Inferior parietal cortex (tissue), 1 donor: ENCODE data around the gene SAMD7.
A peak's percentile ranks its signal among the peaks of the same experiment; 100 is the strongest.

Experiments
- DNase-seq: peaks from one replicate; pipeline ENCODE4 v3.0.0-alpha.2; 2016; ENCODE audit errors: extremely low spot score

The SAMD7 gene, protein sequence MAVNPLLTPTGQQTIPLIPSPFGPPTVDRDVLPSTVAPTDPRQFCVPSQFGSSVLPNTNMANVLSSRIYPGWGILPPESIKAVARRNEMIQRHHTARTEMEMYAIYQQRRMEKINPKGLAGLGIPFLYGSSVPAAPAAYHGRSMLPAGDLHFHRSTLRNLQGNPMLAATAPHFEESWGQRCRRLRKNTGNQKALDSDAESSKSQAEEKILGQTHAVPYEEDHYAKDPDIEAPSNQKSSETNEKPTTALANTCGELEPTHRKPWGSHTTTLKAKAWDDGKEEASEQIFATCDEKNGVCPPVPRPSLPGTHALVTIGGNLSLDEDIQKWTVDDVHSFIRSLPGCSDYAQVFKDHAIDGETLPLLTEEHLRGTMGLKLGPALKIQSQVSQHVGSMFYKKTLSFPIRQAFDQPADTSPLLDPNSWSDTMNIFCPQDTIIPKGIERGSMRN

GRCh38 chr3:169911272-169911671, at the start of gene SAMD7:
TSS of gene SAMD7 (plus strand) at chr3:169911572. CDS start at chr3:169919499, 7,927 bp downstream.
- no peak for DNase-seq

DNA sequence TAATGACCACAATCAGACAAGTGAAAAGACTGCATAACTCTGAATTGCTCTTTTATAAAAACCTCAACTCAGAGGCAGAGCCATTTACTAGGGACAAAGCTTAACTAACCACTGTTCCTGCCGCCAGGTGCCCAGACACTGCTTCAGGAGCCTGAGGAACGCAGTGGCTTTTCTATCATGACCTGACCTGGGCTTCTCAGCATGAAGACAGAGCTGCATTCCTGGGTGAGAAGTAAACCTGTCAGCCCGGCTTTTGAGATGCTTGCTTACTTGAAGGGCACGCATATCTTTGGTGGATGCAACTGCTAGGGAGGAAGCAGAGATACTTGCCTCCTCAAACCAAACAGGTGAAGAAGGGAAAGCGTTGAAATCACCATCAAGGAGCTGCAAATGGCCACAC, 49.5 kb upstream of the SAMD7 start:
- no peak for DNase-seq

- DNase-seq = peak; percentile 91
These were observed 47.9 kb upstream of the SAMD7 start for GRCh38 chr3:169863458-169863899.

DNA sequence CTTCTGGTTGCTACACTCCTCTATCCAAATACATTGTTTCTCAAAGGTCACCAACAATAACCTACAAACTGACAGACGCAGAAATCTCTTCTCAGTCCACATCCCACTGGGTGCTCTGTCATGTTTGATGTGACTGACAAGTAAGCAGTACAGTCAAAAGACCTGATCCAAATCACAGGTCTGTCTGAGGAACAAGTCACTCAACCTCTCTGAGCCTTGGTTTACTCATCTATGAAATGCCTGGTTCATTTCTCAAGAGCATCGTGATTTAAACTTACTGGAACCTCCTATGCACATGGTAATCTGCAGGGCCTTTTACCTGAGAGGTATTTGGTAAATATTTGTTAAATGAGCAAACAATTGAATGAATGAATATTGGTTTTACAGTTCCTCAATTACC, 47.1 kb upstream of the SAMD7 start:
- DNase-seq = no peak

- DNase-seq = no peak
These were observed 46.1 kb upstream of the SAMD7 start for GRCh38 chr3:169865176-169865767.

- DNase-seq = no peak
These were observed 43.7 kb upstream of the SAMD7 start for GRCh38 chr3:169867584-169868210.

DNA sequence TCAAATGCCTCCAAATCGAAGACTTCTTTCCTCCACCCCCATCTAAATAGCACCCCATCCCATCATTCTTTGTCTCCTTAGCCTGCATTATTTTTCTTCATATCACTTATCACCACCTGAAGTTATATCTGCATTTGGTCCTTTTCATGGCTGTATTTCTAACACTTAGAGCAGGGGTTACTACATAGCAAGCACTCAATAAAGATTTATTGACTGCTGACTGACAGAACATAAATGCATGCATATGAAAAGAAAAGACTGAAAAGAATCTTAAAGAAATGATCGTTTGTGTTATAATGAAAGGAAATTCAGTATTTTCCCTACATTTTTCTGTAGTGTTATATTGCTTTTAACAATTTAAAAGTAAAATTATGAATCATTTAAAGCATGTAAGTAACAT, 43.0 kb upstream of the SAMD7 start:
- DNase-seq = no peak

GRCh38 chr3:169869484-169870220, 41.7 kb upstream of the SAMD7 start, which contains the start of gene LRRC31:
TSS of gene LRRC31 (minus strand) at chr3:169869935. CDS start at chr3:169869807, 128 bp downstream.
- no peak for DNase-seq

DNA sequence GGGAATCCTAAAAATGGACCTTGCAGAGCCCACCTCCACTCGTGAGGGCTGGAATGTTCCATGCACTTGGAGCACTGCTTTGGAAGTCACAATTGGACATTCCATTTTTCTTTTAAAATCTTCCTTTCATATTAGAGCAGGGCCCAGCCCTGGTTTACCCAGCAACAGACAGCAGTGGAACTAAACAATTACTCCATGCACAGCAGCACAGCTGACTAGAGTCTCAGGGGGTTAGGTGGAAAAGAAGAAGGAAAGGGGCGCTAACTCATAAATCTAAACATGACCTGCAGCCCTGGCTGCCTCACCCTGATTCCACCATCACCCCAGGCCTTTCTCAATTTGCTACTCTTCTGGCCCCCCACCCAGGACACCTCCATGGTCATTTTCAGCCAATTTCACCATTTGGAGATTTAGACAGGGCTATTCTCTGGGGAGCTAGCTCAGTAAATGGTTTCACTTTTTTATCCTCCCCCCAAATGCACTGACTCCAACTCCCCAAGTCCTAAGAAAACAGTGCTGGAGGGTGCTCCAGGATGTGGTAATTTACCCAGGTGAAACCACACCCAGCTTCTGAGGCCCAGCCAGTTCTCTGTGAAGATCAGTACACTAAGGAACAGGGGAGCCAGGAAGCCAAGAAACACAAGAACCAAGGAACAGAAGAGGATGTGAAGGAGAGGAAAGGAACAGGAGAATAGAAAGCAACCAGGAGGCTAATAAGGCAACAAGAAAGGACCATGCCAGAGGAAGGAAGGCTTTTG, 40.1 kb upstream of the SAMD7 start:
- DNase-seq = no peak

DNA sequence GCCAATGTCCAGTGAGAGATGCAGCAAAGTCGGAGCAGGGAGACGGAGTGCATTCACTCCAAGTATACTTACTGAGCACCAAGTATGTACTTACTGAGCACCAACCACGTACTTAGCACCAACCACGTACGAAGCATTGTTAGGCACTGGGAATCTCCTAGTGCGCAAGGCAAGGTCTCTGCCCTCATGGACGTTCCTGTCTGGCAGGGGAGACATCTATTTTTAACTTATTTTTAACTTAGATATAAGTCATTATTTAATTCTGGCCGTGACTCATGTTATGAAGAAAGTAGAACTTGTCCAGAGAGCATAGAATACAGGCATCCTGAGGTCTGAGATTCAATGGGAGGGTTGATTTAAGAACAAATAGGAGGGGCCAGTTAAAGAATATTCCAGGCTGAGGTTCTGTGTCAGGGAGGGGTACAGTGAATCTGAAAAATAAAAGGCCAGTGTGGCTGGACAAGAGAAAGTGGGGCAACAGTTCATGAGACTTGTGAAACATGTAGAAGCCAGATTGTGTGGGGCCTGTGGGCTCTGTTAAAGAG, 32.3 kb upstream of the SAMD7 start:
- DNase-seq = no peak

GRCh38 chr3:169879845-169880575, 31.4 kb upstream of the SAMD7 start:
- DNase-seq = no peak

GRCh38 chr3:169880576-169881250, 30.7 kb upstream of the SAMD7 start:
- DNase-seq = no peak

DNA sequence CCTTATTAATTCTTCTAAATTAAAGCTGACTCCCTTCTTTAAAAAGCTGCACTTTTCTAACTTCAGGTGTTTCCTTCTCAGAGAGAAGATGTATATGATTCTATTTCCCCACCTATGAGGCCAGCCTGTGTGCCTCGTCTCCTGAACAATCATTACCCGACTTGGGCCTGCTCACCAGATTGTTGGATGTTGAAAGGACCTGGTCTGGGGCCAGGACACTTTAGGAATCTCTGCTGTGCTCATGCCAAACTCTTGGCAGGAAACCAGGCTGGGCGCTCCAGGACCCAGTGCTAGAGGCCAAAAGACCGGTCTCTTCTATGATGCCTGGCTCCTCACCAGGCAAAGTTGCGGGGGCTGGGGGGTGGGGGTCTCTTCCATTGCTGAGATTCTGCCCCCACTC, 24.7 kb upstream of the SAMD7 start:
- peak; percentile 32 for DNase-seq

- DNase-seq = no peak
These were observed 19.5 kb upstream of the SAMD7 start for GRCh38 chr3:169891886-169892285.

DNA sequence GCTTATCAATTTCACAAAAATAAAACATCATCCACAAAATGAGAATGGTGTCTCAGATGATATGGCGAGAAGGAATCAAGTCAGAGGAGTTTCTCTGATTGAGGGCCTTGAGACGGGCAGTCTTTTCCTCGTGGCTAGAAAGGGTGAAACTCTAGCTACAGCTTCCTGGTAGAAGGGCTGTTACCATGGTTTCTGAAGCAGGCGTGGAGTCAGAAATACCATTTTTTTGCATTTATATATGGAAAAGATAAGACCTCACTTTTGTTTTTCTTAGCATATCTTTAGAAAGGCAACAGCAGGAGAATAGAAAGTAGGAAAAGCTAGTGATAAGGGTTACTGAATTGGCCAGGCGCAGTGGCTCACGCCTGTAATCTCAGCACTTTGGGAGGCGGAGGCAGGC, 17.3 kb upstream of the SAMD7 start:
- DNase-seq = no peak

DNA sequence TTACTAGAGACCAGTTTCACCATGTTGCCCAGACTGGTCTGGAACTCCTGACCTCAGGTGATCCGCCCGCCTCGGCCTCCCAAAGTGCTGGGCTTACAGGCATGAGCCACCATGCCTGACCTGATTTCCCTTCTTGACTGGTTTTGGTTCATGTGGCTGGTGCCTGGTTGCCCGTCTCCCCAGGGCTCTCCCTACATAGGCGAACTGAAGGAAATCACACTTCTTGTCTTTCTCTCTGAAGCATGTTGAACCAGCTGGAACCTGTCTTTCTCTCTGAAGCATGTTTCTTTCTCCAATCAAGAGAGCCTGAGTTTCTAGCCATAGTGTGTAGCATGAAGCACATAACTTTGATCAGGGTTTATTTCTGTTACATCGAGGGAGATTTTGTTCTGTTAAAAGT, 16.3 kb upstream of the SAMD7 start:
- no peak for DNase-seq

GRCh38 chr3:169897284-169897683, 14.1 kb upstream of the SAMD7 start:
- no peak for DNase-seq

DNA sequence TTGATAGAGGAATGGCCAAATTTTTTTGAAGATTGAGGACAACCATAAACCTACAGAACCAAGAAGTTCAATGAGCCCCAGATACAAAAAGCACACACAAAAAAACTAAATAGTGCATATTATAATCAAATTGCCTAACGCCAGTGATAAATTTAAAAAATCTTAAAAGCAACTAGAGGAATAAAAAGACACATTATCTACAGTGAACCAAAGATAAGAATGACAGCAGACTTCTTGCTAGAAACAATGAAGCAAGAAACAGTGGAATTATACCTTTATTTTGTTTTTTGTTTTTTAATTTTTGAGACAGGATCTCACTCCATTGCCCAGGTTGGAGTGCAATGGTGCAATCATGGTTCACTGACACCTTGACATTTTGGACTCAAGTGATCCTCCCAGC, 9.9 kb upstream of the SAMD7 start:
- DNase-seq = no peak

DNA sequence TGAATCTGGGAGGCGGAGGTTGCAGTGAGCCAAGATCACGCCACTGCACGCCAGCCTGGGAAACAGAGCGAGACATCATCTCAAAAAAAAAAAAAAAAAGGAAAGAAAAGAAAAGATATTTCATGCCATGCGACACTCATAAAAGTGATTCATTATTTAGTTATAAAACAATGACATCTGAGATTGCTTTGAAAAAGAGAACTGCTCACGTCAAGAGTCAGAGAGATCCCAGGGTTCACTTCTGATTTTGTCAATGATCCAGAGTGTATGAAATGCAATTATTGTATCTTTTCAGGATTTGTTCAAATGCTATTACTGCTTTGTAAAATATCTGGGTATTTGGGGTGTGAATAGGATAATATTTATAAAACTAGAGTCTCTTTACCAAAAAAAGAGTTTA, 6.0 kb upstream of the SAMD7 start:
- no peak for DNase-seq

DNA sequence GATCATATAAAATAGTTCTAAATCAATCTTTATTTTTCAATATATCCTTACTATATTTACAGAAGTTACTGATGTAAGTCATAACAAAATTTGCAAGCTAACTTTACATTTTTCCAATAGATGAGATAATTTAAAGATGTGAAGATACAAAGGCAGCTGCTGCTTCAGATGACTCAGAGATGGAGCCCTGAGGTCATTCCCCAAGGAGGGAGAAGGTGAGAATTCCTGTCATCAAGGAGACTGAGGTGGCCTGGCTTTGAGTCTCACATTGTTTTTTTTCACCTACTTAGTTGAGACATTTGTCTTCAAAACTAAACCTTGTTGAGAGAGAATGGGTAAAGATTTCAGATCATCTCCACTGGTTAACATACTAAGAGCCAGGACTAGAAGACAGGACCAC, 3.9 kb upstream of the SAMD7 start:
- DNase-seq = no peak
